NCI-H2171 treated with DMSO at 0.1 percent for 48 hours (cell line): ENCODE results near the gene ECSCR.
A peak's percentile ranks its signal among the peaks of the same experiment; 100 is the strongest.
"Not testable (repeated sequence)": the region's sequence is repeated elsewhere in the genome, so short reads cannot be mapped to it uniquely, and the experiment has no call there.

Experiments used
- DNase-seq: peaks from one replicate; lab custom pipeline; 2025; lab: John Stamatoyannopoulos, UW

ECSCR gene

GRCh38 chr5:139410993-139411828 is 51.3 kb downstream of the ECSCR start:
- no peak for DNase-seq

DNA sequence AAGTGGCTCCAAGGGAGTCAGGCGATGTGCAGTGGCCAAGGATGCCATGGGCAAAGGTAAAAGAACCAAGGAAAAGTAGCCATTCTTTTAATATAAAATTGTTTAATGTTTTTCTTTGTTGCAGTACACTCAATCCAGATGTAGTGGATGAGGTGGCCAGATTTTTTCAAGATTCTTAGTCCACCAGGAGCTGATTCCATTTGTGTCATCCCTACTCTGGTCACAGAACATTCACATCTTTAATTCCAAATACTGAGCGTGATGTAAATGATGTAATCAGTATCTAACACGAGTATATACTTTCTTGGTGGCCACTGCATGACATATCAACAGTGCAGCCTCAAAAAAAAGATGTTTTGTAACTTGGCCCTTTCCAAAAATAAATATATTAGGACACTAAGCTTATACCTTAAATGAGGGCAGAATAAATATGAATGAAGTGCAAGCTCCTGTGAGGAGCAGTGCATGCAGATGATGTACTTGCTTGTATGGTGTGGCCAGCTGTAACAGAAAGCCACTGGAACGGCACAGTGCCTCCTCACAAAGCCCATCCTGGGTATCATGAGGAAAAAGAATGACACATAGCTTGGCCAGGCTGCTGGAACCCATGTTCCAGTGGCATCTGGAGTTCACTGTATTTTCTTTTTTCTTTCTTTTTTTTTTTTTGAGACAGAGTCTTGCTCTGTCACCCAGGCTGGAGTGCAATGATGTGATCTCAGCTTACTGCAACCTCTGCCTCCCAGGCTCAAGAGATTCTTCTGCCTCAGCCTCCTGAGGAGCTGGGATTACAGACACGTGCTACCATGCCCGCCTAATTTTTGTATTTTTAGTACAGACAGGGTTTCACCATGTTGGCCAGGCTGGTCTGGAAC is 52.2 kb downstream of the ECSCR start:
- no peak for DNase-seq

GRCh38 chr5:139409116-139409515 is 53.4 kb downstream of the ECSCR start:
- DNase-seq = not testable (repeated sequence)

GRCh38 chr5:139408191-139408590 is 54.4 kb downstream of the ECSCR start:
- no peak for DNase-seq

GRCh38 chr5:139407517-139407916 is 55.0 kb downstream of the ECSCR start:
- peak; percentile 32 for DNase-seq

DNA sequence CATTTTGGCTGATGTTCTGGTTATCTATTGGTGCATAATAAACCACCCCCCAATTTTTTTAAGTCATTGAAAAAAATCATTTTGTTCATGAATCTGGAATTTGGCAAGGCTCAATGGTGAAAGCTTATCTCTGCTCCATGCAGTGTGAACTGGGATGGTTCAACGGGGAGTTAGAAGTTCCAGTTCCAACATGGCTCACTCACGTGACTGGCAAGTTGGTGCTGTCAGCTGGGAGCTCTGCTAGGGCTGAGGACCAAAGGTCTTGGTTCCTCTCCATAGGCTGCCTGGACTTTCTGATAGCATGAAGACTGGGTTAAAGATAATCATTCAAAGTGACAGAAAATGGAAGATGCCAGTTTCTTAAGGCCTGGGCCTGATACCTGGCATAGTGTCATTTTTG is 55.6 kb downstream of the ECSCR start:
- no peak for DNase-seq

DNA sequence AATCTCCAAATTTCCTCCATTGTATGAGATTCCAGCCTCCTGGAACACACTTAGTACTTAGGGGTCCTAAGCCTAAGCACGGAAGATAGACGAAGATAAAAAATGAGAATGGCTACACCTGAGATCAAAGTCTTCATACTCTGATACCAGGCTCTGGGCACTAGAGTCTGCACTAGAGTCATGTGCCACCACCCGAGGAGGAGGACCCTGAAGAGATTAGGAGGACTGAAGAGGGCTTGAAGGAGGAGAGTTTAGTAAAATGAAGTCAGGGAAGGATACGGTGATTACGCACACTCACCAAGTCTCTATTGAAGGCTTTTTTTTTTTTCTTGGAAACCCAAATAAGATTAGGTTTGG is 58.1 kb downstream of the ECSCR start:
- DNase-seq = no peak

- peak; percentile 89 for DNase-seq
Observed at GRCh38 chr5:139403787-139404483, 58.6 kb downstream of the ECSCR start, which contains the start of gene SPATA24. SPATA24 (minus strand) TSS chr5:139404089; CDS start chr5:139404060, 29 bp downstream.

DNA sequence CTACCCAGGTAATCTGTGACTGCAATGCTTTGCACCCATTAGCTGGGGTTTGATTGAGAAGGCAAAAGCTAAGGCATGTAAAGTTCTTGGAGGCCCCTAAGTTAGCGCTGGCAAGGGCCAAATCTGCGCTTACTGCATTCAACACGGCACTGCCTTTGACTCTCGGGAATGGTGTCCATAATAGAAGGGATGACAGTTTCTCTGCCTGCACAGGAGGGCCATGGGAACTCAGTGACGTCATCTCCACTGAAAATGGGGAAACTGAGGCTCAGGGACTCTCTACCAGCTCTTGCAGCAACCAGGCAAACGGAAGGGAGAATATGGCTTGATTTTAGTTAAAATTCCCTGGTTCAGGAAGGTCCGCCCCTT is 59.1 kb downstream of the ECSCR start:
- no peak for DNase-seq

DNA sequence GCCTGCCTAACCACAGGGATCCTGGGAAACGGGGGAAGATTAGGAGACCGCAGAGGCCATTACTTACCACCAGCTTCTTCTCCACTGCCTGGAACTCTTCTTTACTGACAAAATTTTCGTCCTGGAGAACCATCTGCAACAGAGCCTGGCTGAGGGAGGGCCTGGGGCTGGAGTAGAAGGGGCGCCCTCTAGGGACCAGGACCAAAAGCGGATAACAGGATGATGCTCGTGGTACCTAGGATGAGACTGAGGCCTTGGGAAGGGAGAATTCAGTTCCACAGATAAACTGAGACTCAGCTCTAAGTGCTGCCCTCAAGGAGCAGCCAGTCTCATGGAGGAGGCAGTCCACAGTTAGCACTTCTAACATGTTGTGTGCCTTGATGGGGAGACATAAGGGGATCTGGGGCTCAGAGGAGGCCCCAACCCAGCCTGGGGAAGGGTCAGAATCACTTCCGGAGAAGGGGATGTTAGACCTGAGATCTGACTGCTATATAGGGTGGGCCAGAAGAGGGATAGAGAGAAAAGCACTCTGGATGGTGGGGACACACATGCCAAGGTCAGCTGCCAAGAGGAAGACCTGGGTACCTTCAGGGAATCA is 59.9 kb downstream of the ECSCR start:
- DNase-seq = no peak

DNA sequence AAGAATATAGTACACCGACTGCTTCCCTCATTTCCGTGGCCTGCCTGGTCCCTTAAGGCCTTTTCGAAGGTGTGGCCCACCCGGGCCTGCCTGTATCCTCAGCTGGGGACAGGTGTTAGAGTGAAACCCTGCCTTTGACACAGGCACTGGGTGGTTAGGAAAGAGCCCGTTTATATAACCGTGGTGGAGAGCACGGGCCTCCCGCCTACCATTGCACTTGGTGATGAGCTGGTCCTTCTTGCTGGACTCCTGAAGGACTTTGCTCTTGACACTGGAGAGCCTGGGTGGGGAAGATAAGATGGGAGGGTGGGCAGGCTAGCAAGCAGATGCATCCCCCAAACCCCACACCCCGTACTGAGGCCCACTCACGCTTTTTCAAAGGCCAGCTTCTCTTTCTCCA is 61.0 kb downstream of the ECSCR start:
- DNase-seq = no peak

DNA sequence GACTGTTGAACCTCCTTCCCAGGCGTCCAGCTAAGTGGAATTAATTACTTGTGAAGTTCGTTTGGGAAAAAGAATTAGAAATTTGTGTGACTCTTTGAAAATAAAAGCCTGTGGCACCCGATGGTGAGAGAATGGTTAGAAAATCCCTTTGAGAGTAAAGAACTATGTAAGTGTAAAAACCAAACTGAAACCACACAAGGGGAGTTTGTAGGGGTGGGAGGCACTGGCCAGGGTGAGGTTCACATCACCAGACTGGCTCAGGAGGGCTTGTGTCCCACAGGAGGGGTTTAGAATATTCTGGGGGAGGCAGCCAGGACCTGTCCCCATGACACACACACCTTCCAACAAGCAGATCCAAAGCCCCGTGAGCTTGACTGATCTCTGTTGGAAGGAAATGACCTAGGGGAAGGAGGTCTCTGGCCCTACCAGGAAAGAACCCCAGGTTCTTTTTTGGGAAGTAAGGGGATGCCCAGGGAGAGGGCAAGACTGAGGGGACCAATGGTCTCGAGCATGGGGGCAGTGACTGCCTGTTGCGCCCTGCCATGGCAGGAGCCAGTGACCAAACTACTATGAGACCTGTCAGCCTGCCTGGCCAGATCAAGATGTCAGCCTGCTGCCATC is 62.9 kb downstream of the ECSCR start:
- DNase-seq = no peak
